Measurements from ENCODE around the gene FLT1.

DNA sequence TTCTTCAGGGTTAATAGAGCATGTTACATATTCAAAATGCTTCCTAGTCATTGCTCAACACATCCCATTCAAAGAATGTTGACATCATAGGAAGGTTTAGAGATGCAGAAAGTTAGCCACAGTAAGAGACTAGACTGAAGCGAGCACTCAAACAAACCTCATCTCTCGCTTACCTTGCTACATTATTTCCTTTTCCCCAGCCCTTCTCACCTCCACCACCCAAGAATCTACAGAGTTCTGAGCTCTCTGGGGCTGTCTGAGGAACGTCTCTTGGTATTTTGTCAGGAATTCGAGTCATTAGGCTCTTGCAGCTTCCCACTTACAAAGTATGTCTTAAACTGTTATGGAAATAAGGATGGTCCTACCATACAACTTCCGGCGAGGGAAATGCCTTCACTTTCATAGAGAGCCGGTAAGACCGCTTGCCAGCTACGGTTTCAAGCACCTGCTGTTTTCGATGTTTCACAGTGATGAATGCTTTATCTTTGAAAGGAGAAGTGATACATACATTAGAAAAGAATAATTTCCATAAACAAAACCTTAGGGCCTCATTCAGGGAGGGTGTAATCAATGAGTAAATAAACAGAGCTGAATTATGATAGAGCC, 65.1 kb downstream of the FLT1 start:
- TF ChIP-seq, protein P1, sequence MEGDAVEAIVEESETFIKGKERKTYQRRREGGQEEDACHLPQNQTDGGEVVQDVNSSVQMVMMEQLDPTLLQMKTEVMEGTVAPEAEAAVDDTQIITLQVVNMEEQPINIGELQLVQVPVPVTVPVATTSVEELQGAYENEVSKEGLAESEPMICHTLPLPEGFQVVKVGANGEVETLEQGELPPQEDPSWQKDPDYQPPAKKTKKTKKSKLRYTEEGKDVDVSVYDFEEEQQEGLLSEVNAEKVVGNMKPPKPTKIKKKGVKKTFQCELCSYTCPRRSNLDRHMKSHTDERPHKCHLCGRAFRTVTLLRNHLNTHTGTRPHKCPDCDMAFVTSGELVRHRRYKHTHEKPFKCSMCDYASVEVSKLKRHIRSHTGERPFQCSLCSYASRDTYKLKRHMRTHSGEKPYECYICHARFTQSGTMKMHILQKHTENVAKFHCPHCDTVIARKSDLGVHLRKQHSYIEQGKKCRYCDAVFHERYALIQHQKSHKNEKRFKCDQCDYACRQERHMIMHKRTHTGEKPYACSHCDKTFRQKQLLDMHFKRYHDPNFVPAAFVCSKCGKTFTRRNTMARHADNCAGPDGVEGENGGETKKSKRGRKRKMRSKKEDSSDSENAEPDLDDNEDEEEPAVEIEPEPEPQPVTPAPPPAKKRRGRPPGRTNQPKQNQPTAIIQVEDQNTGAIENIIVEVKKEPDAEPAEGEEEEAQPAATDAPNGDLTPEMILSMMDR (IDR thresholded peaks at IDR 0.05), result no peak
- TF ChIP-seq EZH2 (IDR thresholded peaks at IDR 0.05), result no peak

All from neural progenitor cell (in vitro differentiated cells).